ENCODE results near the gene ZNF76. TPM values are rescaled to one million over a fixed set of nuclear protein-coding genes. Genes with fewer than 3 reads are reported as not detected.
"Not testable (repeated sequence)": the region's sequence is repeated elsewhere in the genome, so short reads cannot be mapped to it uniquely, and the experiment has no call there.

ZNF76 gene
- total RNA-seq, 1 donor from 2014 or later, result 12.9 TPM

- DNase-seq, result no peak
These were observed 71.1 kb downstream of the ZNF76 start for GRCh38 chr6:35330541-35331119.

GRCh38 chr6:35332074-35332887 lies 72.7 kb downstream of the ZNF76 start:
- not testable (repeated sequence) for DNase-seq

GRCh38 chr6:35341557-35341956 lies 82.0 kb downstream of the ZNF76 start:
- DNase-seq, result no peak

- peak; percentile 96 for DNase-seq
These were observed 82.9 kb downstream of the ZNF76 start, which contains the start of gene PPARD for GRCh38 chr6:35342258-35343091. PPARD (plus strand) TSS chr6:35342558; CDS start chr6:35411088, 68,530 bp downstream.

- no peak for DNase-seq
These were observed 83.7 kb downstream of the ZNF76 start for GRCh38 chr6:35343092-35343834.

GRCh38 chr6:35343835-35344550 lies 84.5 kb downstream of the ZNF76 start:
- no peak for DNase-seq

Other genes starting within 250 kb of the ZNF76 start
- gene TCP11, start 118.4 kb upstream of the ZNF76 start, total RNA-seq, result 0.30 TPM
- gene SCUBE3, start 45.8 kb upstream of the ZNF76 start, total RNA-seq, result 2.4 TPM
- gene DEF6, start 38.1 kb downstream of the ZNF76 start, total RNA-seq, result 10.9 TPM
- 7.9 TPM for gene PPARD, start 82.8 kb downstream of the ZNF76 start, total RNA-seq
- gene FANCE, start 192.6 kb downstream of the ZNF76 start, total RNA-seq, result 9.4 TPM
- gene RPL10A, start 208.7 kb downstream of the ZNF76 start, total RNA-seq, result 2,139 TPM
- gene TEAD3, start 237.3 kb downstream of the ZNF76 start, total RNA-seq, result 14.3 TPM

Measured in skin of body (tissue), 2 donors.